ENCODE data around the gene CLCN4. TPM values are rescaled to one million over a fixed set of nuclear protein-coding genes. Genes with fewer than 3 reads are reported as not detected.

CLCN4 gene
- total RNA-seq, 1 experiment from 2014 or later = 6.9 TPM

DNA sequence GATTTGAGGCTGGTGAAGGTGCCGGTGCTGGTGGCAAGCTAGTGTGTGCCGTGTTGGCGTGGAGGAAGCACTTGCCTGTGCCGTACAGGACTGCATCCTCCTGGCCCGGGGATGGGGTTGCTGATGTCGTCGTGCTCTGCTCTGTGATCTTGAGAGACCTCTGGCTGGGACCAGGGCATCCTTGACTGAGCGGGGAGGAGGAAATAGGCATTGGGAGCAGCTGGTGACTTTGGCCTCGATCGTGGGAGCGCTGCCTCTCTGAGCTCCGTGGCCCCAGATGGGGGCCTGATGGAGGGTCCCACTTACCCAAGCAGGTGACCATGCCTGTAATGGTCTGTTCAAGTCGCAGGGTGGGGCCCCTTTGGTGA is 31.5 kb upstream of the CLCN4 start:
- H3K79me1 ChIP-seq (ENCODE audit: insufficient read depth, low read depth, low read length, poor library complexity, severe bottlenecking) = no peaks in the 10 kb centered on the region
- Mint-ChIP-seq H3K27me3 (ENCODE audit: low read depth) (no peaks in the 10 kb centered on the region), H3K36me3 (ENCODE audit: insufficient read depth in 1 of 3, low read depth in 3 of 3) (peaks cover 67 to 86% (median 75%) of the 10 kb centered on the region in 3 experiments), H3K9me3 (peaks cover 79 to 86% of the 10 kb centered on the region in 2 experiments), H3K27ac (0 out of 7 replicates have a peak overlapping the region, but pooled peaks of 1 of the 3 experiments have one; percentile 49), H3K4me1 (no peaks in the 10 kb centered on the region; a peak in 1 of 4 replicates), H3K4me3 (no peak overlapping the region)
- H3K56ac ChIP-seq (ENCODE audit: insufficient read length, low read depth, low read length) = no peak overlapping the region
- TF ChIP-seq, protein P1, sequence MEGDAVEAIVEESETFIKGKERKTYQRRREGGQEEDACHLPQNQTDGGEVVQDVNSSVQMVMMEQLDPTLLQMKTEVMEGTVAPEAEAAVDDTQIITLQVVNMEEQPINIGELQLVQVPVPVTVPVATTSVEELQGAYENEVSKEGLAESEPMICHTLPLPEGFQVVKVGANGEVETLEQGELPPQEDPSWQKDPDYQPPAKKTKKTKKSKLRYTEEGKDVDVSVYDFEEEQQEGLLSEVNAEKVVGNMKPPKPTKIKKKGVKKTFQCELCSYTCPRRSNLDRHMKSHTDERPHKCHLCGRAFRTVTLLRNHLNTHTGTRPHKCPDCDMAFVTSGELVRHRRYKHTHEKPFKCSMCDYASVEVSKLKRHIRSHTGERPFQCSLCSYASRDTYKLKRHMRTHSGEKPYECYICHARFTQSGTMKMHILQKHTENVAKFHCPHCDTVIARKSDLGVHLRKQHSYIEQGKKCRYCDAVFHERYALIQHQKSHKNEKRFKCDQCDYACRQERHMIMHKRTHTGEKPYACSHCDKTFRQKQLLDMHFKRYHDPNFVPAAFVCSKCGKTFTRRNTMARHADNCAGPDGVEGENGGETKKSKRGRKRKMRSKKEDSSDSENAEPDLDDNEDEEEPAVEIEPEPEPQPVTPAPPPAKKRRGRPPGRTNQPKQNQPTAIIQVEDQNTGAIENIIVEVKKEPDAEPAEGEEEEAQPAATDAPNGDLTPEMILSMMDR (conservative IDR thresholded peaks at IDR 0.05) = no peak
- H2AK5ac ChIP-seq (ENCODE audit: insufficient read length, low read length) = no peak overlapping the region
- no peak overlapping the region for H3K4ac ChIP-seq (ENCODE audit: low read depth, low read length)
- H2AFZ ChIP-seq (ENCODE audit: low read length) = no peak overlapping the region
- no peak overlapping the region for H3K14ac ChIP-seq (ENCODE audit: insufficient read depth, low read length)
- no peaks in the 10 kb centered on the region for H3K79me2 ChIP-seq (ENCODE audit: insufficient read depth, low read length)
- H2BK5ac ChIP-seq (ENCODE audit: insufficient read length, low read length) = no peak overlapping the region
- H2BK15ac ChIP-seq (ENCODE audit: low read depth, low read length) = no peak overlapping the region
- no peak overlapping the region for H4K5ac ChIP-seq (ENCODE audit: insufficient read length, low read depth, low read length)
- no peak overlapping the region for H3K18ac ChIP-seq (ENCODE audit: insufficient read length, low read depth, low read length)
- no peak overlapping the region for H3K4me2 ChIP-seq (ENCODE audit: insufficient read depth, insufficient read length, low read length)
- no peak overlapping the region for H2BK120ac ChIP-seq (ENCODE audit: low read depth, low read length, poor library complexity, severe bottlenecking)
- WGBS (ENCODE audit: extremely low coverage, insufficient read length, low lambda C conversion rate) = no CpG with 5 or more reads among the region's 13 CpGs
- peaks cover 13% of the 10 kb centered on the region for H3K9me3 ChIP-seq (ENCODE audit: control insufficient read depth, low read depth, low read length)
- no peak overlapping the region for H3K9ac ChIP-seq (ENCODE audit: extremely low read depth, insufficient read length, low read length)
- no peak overlapping the region for H3T11ph ChIP-seq (ENCODE audit: low read length)
- H3K4me1 ChIP-seq (ENCODE audit: insufficient read depth, low read length) = no peaks in the 10 kb centered on the region
- no peak overlapping the region for H4K91ac ChIP-seq (ENCODE audit: insufficient read length, low read depth, low read length)
- no peaks in the 10 kb centered on the region for H4K20me1 ChIP-seq (ENCODE audit: control insufficient read depth, insufficient read depth, insufficient read length)
- H2BK12ac ChIP-seq (ENCODE audit: insufficient read length, low read depth, low read length) = no peak overlapping the region
- no peak overlapping the region for H3K23ac ChIP-seq (ENCODE audit: insufficient read length, low read depth, low read length)
- H4K8ac ChIP-seq (replicated peaks; ENCODE audit: insufficient read length, low read depth, low read length) = no peak overlapping the region
- no peaks in the 10 kb centered on the region for H3K27me3 ChIP-seq (ENCODE audit: insufficient read depth, low read length)
- H3K23me2 ChIP-seq (ENCODE audit: insufficient read length, low read depth, low read length, poor library complexity, severe bottlenecking) = no peaks in the 10 kb centered on the region
- DNase-seq = no peak
- H3K27ac ChIP-seq (ENCODE audit: insufficient read length, low read depth, low read length) = no peak overlapping the region
- H2BK20ac ChIP-seq (ENCODE audit: low read depth, low read length, poor library complexity, severe bottlenecking) = no peak overlapping the region
